Measurements from ENCODE around the gene KLB.

- TF ChIP-seq EZH2 (IDR thresholded peaks at IDR 0.05; ENCODE audit: low read depth), result no peak
- TF ChIP-seq, protein P1, sequence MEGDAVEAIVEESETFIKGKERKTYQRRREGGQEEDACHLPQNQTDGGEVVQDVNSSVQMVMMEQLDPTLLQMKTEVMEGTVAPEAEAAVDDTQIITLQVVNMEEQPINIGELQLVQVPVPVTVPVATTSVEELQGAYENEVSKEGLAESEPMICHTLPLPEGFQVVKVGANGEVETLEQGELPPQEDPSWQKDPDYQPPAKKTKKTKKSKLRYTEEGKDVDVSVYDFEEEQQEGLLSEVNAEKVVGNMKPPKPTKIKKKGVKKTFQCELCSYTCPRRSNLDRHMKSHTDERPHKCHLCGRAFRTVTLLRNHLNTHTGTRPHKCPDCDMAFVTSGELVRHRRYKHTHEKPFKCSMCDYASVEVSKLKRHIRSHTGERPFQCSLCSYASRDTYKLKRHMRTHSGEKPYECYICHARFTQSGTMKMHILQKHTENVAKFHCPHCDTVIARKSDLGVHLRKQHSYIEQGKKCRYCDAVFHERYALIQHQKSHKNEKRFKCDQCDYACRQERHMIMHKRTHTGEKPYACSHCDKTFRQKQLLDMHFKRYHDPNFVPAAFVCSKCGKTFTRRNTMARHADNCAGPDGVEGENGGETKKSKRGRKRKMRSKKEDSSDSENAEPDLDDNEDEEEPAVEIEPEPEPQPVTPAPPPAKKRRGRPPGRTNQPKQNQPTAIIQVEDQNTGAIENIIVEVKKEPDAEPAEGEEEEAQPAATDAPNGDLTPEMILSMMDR (conservative IDR thresholded peaks at IDR 0.05), result no peak
Measured at GRCh38 chr4:39429476-39430334, 23.0 kb downstream of the KLB start.

All from PC-9 (cell line).